Ecto neural progenitor cell (in vitro differentiated cells): ENCODE results near the gene HORMAD2.

Experiments
- DNase-seq: peaks from one replicate; pipeline ENCODE4 v3.0.0-alpha.2; 2018; ENCODE audit warnings: low spot score

The HORMAD2 gene

GRCh38 chr22:30169002-30169401 is 88.7 kb downstream of the HORMAD2 start:
- DNase-seq, result no peak

- DNase-seq, result no peak
Measured at GRCh38 chr22:30170129-30170528, 89.9 kb downstream of the HORMAD2 start.

DNA sequence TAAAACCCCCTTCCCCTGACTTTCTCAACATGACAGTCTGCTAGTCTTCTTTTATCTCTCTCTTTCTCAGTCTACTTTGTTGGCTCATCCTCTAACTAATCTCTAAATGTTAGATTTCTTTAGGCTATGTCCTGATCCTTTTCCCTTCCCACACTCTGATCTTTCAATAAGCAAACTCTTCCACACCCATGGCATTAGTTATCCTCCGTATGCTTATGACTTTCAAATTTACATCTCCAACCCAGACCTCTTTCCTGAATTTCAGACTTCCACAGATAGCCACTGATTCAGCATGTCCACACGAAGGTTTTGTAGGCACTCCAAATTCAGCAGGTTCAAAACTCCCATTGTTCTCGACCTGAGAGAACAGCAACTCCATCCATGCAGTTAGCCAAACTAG is 90.7 kb downstream of the HORMAD2 start:
- no peak for DNase-seq

- no peak for DNase-seq
Measured at GRCh38 chr22:30175690-30176288, 95.5 kb downstream of the HORMAD2 start.

DNA sequence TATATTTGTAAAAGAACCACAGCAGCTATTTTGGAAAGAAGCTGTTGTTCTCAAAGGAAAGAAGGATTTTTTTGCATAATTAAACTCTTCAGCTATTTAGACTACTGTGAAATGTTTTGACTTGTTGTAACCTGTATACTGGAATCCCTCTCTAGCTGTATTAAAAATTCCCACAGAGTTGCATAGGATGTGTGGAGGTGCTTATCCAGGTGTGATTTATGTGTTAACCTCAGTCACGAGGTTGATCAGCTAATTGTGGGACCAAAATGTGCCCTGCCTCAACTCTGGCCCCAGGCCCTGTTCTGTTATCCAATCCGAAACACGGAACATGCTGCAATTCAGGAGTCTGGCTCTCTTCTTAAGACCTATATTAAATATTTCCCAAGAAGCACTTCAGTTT is 96.2 kb downstream of the HORMAD2 start:
- no peak for DNase-seq

- DNase-seq, result no peak
Measured at GRCh38 chr22:30178181-30179126, 98.2 kb downstream of the HORMAD2 start.

DNA sequence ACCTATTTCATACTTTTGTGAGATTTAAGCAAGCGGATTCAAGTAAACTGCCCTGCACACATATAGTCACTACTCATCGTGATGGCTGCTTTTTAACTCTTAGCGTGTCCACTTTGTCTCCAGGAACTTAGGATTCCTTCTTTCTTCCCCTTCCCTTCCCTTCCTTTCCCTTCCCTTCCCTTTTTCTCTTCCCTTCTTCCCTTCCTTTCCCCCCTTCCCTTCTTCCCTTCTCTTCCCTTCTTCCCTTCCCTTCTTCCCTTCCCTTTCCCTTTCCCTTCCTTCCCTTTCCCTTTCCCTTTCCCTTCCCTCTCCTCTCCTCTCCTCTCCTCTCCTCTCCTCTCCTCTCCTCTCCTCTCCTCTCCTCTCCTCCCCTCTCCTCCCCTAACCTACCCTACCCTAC is 100.4 kb downstream of the HORMAD2 start:
- no peak for DNase-seq

GRCh38 chr22:30181459-30182349 is 101.4 kb downstream of the HORMAD2 start:
- no peak for DNase-seq

DNA sequence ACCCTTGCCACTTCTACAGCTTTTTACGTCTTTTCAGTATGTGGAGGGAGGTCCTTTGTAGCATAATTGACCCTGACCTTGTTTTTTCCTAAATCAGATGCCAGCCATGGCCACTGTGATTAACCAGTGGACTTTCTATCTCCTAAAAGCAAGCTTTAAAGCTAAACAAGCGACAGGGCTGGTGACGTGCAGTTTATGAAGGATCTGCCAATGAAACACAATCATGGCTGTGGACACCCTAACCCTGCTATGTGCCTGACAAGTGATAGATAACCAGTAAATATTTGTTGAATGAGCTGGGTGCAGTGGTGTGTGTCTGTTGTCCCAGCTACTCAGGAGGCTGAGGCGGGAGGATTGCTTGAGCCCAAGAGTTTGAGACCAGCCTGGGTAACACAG is 102.1 kb downstream of the HORMAD2 start:
- no peak for DNase-seq

DNA sequence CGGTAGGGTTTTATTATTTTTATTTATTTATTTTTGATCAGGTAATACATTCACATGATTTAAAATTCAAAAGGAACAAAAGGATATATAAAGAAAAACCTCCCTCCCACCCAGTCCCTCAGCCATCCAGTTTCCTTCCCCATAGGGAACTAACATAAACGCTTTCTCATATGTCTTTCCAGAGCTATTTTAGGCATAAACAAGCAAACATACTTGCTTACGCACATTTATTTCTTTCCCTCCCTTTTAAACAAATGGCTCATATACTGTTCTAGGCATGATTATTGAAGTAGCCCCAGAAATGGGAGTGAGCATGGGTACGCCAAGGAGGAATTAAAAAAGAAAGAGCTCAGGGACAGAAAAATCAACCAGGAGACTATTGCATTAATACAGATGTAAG is 102.6 kb downstream of the HORMAD2 start:
- DNase-seq, result no peak

- DNase-seq, result no peak
Measured at GRCh38 chr22:30183271-30183670, 103.0 kb downstream of the HORMAD2 start.

GRCh38 chr22:30183861-30184278 is 103.6 kb downstream of the HORMAD2 start:
- no peak for DNase-seq

GRCh38 chr22:30185129-30185528 is 104.9 kb downstream of the HORMAD2 start:
- DNase-seq, result no peak

- no peak for DNase-seq
Measured at GRCh38 chr22:30185549-30185948, 105.3 kb downstream of the HORMAD2 start.

- no peak for DNase-seq
Measured at GRCh38 chr22:30186041-30186440, 105.8 kb downstream of the HORMAD2 start.

DNA sequence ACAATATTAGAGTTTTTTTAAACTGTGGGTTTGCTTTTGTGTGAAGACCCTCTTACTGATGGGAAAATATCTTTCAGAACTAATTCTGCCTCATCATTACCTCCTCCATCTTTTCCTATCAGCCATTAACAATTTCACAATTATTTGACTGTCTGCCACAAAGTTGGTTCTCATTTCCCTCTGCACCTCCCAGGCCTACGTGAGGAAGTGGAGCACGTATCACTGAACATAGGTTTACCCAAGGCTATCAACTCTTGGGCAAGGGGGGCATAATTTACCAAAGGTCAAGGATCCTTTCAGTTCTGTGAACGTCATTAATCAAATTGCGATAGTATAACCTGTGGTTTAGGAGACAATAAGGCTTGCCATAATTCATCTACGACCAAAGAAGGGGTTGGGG is 106.2 kb downstream of the HORMAD2 start:
- no peak for DNase-seq

DNA sequence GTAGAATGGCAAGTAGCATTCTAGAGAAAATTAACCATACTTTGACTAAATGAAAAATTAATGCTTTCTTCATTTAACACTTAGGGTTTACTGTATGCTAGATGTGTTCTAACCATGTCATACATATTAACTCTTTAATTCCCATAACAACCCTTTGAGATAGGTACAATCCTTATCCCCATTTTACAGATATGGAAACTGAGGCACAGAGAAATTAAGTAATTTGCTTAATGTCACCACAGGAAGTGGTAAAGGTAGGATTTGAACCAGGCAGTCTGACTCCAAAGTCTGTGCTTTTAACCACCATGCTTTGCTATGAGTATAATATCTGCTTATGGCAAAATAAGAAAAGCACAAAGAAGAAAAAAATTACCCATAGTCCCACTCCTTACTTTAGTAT is 106.8 kb downstream of the HORMAD2 start:
- no peak for DNase-seq

DNA sequence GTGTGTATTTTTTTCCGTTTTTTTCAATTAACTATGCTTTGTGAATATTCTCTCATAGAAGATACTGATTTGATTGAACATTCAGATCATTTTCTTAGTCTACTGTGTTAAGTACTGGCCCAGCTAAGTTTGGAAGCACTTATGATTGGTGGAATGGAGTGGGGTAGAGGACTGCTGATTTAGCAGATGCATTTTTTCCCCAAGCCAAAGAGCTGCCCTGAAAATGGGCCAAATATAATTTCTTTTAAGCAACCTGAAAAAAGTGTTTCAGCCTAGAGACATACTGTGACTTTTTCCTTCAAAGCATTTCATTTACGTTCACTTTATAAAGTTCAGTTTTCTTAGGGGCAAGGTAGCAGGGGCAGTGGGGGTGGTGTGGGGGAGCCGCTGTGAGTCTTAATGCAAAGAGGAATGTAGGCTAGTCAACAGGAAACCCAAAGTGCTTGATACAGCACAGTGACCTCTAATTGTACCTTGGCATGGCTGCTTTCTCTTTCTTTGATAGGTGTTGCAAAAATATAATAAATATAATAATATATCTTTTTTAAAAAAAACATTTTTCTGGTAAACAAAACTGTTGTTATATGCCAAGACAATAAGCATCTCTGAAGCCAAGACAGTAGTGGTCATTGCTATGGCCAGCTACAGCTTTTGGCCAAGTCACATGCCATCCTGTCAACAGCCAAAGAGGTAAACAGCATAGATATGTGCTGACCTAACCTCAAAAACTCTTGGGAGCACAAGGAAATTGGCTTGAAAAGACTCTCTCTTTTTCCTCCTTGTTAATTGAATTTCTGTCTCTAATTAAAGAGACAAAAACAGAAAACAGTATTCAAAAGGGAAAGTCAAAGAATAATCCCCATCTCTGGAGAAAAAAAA is 107.5 kb downstream of the HORMAD2 start:
- DNase-seq, result no peak

- no peak for DNase-seq
Measured at GRCh38 chr22:30188911-30189310, 108.6 kb downstream of the HORMAD2 start.

GRCh38 chr22:30190574-30190973 is 110.3 kb downstream of the HORMAD2 start:
- no peak for DNase-seq

DNA sequence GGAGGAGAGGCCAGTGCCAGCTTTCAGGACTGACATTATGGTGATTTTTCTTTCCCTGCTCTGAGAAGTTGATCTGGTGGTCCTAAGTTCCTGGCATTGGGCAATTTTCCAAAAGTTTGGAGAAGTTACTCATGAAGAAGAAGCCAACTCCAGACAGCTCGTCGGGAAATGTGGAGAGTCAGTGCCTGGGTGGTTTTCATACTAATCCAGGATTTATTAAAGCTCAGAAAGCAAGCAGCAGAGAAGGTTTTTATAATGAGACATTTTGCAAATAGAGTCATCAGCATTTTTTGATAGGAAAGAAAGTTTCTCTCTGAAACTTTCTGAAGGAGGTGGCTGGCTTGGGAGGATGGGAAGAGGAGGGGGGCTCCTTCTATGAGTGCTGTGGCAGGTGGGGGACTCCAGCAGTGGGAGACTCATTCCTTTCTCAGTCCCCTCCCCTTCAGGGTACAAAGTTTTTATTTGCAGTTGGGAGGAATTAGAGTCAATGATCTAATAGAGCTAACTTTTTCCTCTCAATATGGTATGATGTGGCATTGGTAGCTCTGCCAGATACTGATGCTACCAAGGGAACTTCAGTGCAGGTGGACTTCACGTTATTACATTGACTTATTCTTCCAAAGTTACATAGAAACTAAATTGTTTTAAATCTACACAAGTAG is 110.9 kb downstream of the HORMAD2 start:
- no peak for DNase-seq
